Bronchial epithelial cell (primary cell): ENCODE results near the gene BMAL2. TPM values are rescaled to one million over a fixed set of nuclear protein-coding genes. Genes with fewer than 3 reads are reported as not detected.

Experiments used
- DNase-seq: peaks from one replicate; pipeline ENCODE4 v3.0.0-alpha.2; 2010; ENCODE audit warnings: low read depth
- FAIRE-seq: peaks from 2 replicates; lab custom pipeline; 2011; peaks lifted over from hg19 to GRCh38; lab: Jason Lieb, UNC
- H3K27me3 ChIP-seq: 2 replicates; pipeline ENCODE4 v1.5.1; 2011; ENCODE audit warnings: low read length; ENCODE audit not compliant: control insufficient read depth, insufficient read depth
- H3K36me3 ChIP-seq: 2 replicates; pipeline ENCODE4 v1.5.1; 2011; ENCODE audit warnings: low read length; ENCODE audit not compliant: control insufficient read depth, insufficient read depth
- H3K4me3 ChIP-seq: 2 replicates; pipeline ENCODE4 v1.5.1; 2011; ENCODE audit warnings: mild to moderate bottlenecking, low read depth, low read length, control low read depth
- total RNA-seq: library from RNA; depleted of rRNA; stranded (reverse); fragments of >200 nt; gene quantifications from 2 replicates; pipeline ENCODE4 v1.2.1, GENCODE V29; 2014
- TF ChIP-seq, protein P1 (sequence below): IDR thresholded peaks from 2 replicates; pipeline ENCODE4 v1.5.1; 2011; ENCODE audit warnings: mild to moderate bottlenecking, moderate library complexity, low read length, control low read depth, inconsistent platforms; ENCODE audit not compliant: insufficient read depth, severe bottlenecking

The BMAL2 gene
- total RNA-seq, 1 donor from 2014 or later, result 102 TPM

DNA sequence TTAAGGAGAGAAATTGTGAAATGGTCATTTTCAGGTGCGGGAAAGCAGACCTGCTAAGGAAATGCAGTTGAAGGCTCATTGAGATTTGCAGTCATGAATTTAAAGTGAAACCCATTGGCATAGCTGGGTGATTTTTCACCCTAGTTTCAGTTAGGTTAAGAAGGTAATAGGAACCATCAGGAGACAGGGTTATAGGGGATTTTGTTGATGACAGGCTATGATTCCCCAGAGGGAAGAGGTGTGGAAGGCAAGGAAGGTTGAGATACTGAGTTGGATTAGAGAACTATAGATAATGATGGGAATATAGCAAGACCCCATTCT is 22.7 kb upstream of the BMAL2 start:
- TF ChIP-seq, protein P1, sequence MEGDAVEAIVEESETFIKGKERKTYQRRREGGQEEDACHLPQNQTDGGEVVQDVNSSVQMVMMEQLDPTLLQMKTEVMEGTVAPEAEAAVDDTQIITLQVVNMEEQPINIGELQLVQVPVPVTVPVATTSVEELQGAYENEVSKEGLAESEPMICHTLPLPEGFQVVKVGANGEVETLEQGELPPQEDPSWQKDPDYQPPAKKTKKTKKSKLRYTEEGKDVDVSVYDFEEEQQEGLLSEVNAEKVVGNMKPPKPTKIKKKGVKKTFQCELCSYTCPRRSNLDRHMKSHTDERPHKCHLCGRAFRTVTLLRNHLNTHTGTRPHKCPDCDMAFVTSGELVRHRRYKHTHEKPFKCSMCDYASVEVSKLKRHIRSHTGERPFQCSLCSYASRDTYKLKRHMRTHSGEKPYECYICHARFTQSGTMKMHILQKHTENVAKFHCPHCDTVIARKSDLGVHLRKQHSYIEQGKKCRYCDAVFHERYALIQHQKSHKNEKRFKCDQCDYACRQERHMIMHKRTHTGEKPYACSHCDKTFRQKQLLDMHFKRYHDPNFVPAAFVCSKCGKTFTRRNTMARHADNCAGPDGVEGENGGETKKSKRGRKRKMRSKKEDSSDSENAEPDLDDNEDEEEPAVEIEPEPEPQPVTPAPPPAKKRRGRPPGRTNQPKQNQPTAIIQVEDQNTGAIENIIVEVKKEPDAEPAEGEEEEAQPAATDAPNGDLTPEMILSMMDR, result no peak
- Histone ChIP-seq H3K36me3 (peaks cover 4% of the 10 kb centered on the region), H3K27me3 (no peaks in the 10 kb centered on the region), H3K4me3 (no peak overlapping the region)
- no peak for FAIRE-seq
- DNase-seq, result no peak

DNA sequence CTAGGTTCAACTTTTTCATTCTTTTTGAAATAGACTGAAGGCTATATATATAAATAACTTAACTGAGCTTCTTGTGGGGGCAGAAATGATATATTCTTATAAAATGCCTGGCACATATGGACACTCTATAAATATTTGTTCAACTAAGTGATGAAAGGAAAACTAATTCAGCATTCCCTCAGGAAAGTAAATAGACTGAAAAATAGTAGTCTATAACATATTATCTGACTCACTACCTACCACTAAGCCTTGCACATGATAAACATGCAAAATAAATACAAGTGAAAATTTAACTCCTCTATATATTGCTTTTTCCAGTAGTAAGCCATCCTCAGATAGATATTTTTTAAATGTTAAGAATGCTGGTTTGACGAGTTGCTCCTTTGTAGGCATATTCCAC is 15.7 kb upstream of the BMAL2 start:
- DNase-seq (no peak), FAIRE-seq (no peak)
- Histone ChIP-seq H3K36me3 (peaks cover 5% of the 10 kb centered on the region), H3K27me3 (no peaks in the 10 kb centered on the region), H3K4me3 (no peak overlapping the region)
- TF ChIP-seq, protein P1, result no peak

DNA sequence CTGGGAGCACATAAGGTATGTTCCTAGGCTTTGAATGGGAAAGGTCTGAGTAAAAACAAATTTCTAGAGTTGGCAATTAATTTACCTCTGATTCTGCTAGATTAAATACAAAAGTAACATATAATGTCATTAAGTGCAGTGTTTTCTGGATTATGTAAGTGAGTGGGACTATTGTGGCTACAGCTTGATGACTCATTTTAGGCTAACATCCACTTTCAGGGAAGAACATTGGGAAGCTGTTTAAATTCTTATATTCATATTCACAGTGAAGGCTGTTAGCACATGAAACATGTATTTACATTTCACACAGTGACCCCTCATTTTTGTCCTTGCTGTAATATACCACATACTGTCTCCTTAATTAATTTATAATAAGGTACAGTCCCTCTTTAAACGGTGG is 13.2 kb upstream of the BMAL2 start:
- H3K4me3 ChIP-seq, result no peak overlapping the region
- DNase-seq (peak; percentile 76), FAIRE-seq (no peak)
- H3K27me3 ChIP-seq, result no peaks in the 10 kb centered on the region
- TF ChIP-seq, protein P1, result no peak
- H3K36me3 ChIP-seq, result peaks cover 5% of the 10 kb centered on the region

DNA sequence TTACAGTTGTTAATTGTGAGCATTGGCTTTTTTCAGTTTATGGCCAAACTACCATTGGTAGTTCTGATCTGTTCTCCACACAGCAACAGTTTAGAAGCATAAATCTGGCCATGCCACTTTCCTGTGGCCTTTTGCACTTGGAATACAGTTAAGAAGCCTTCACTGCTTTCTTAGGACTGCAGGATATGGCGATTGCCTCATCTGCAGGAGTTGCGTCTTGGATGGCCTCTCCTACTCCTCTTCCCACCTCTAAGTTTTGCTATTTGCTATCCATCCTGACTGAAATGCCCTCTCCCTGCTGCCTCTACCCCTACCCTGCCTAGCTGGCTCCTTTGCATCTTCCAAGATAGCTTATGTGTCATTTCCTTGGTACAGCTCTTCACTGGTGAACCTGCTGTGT is 12.8 kb upstream of the BMAL2 start:
- no peak for FAIRE-seq

DNA sequence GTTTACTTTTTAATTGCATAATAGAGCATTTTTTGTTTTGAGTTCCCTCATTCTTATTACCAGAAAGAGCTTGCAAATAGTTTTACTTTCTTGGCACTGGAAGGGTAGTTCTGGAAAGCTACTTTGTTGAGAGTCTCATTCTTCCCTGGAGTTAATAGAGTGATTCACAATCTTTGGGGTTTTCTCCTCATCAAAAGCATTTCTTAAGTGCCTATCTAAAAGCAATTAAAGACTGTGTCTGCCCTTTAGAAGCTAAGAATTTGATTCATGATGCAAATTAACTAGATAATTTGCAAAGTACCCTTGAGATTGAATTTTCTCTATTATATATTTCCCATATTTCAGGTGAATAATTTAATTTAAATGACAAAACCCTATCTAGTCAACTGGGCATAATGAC is 8.1 kb upstream of the BMAL2 start:
- DNase-seq, result no peak
- FAIRE-seq, result no peak
- H3K27me3 ChIP-seq, result no peaks in the 10 kb centered on the region
- no peak overlapping the region for H3K4me3 ChIP-seq
- TF ChIP-seq, protein P1, result no peak
- peaks cover 5% of the 10 kb centered on the region for H3K36me3 ChIP-seq

More for the DNA sequence above, 12.8 kb upstream of the BMAL2 start:
- H3K27me3 ChIP-seq, result no peaks in the 10 kb centered on the region
- peaks cover 5% of the 10 kb centered on the region for H3K36me3 ChIP-seq
- DNase-seq, result no peak
- H3K4me3 ChIP-seq, result no peak overlapping the region
- TF ChIP-seq, protein P1, result no peak

DNA sequence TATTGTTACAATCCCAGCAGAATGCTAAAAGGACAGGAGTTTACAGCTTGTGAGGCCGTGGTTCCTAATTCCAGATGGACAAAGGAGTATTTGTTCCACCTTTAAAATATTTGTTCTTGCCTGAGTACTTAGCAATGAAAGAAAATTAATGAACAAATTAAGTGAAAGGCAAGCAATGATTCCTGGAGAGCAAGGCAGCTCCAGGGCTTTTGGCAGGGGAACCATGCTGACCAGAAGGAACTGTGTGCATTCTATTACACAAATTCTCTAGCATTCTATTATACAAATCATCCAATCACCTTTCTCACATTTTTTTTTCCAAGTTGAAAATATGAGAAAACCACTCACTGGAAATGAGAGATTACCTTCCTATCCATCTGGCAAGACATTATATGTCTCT is 1.8 kb upstream of the BMAL2 start:
- Histone ChIP-seq H3K27me3 (no peaks in the 10 kb centered on the region), H3K36me3 (no peaks in the 10 kb centered on the region), H3K4me3 (no peak overlapping the region)
- DNase-seq (no peak), FAIRE-seq (no peak)
- TF ChIP-seq, protein P1, result no peak
